Left kidney (tissue), 2 donors: ENCODE data around the gene CCL25. TPM values are rescaled to one million over a fixed set of nuclear protein-coding genes. Genes with fewer than 3 reads are reported as not detected.

Experiments used
- DNase-seq: peaks from one replicate; pipeline ENCODE4 v3.0.0-alpha.2; 2013
- polyA plus RNA-seq: library from polyadenylated mRNA; unstranded; fragments of 120-200 nt; gene quantifications from one replicate; pipeline ENCODE4 v1.2.1, GENCODE V29; 2013; ENCODE audit not compliant: insufficient read length

CCL25 gene
- polyA plus RNA-seq, 1 donor = 0.15 TPM

GRCh38 chr19:8110931-8111330 lies 58.4 kb downstream of the CCL25 start:
- DNase-seq = no peak

- DNase-seq = no peak
Measured at GRCh38 chr19:8111376-8111775, 58.8 kb downstream of the CCL25 start.

Other genes starting within 250 kb of the CCL25 start
- gene EVI5L, start 222.5 kb upstream of the CCL25 start, polyA plus RNA-seq = 16.5 TPM
- gene PRR36, start 178.4 kb upstream of the CCL25 start, polyA plus RNA-seq = 5.9 TPM
- gene LRRC8E, start 164.2 kb upstream of the CCL25 start, polyA plus RNA-seq = 2.0 TPM
- 26.9 TPM for gene MAP2K7, start 148.9 kb upstream of the CCL25 start, polyA plus RNA-seq
- 0.42 TPM for gene TGFBR3L, start 137.9 kb upstream of the CCL25 start, polyA plus RNA-seq
- 12.6 TPM for gene SNAPC2, start 132.4 kb upstream of the CCL25 start, polyA plus RNA-seq
- gene CTXN1, start 126.6 kb upstream of the CCL25 start, polyA plus RNA-seq = 12.6 TPM
- 46.7 TPM for gene TIMM44, start 109.1 kb upstream of the CCL25 start, polyA plus RNA-seq
- gene ELAVL1, start 47.1 kb upstream of the CCL25 start, polyA plus RNA-seq = 85.3 TPM
- 59.0 TPM for gene FBN3, start 96.8 kb downstream of the CCL25 start, polyA plus RNA-seq
- gene CERS4, start 156.6 kb downstream of the CCL25 start, polyA plus RNA-seq = 38.8 TPM